Measurements from ENCODE around the gene DPH2.

Gene DPH2

DNA sequence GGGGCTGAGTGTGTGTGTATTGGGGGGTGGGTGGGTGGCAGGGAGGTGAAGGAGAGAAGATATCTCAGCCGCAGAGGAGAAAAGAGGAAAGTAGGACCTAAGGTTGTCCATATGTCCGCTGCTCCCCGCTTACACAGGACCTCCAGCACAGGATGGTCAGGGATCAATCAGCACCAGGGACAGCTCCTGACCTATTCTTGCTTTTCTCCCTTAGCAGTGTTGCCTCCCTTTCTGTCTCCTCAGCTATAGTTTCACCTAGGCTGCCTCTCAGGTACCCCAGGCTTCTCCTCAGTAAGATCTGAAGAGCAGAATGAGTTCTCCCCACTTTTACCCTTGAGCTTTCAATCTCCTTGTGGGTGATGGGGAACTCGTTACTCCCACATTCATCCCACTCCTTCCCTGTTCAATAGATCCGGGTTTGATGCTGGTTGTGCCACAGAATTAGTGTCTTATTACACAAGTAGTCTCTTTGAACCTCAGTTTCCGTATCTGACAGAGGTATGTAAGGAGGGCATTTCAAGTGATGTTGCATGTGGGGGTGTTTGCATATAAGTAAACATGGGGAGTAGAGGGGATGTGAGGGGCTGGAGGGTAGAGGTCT, 1.4 kb upstream of the DPH2 start:
- TF ChIP-seq EZH2 (IDR thresholded peaks at IDR 0.05) (no peak), POLR2AphosphoS5 (IDR thresholded peaks at IDR 0.05; ENCODE audit: borderline replicate concordance, low read depth, low read length) (no peak), FOXP2 (optimal IDR thresholded peaks at IDR 0.05; ENCODE audit: control extremely low read depth, extremely low read length, insufficient read depth) (no peak)
- Histone ChIP-seq H3K4me3 (no peak overlapping the region), H3K9me3 (ENCODE audit: low read depth, low read length) (no peaks in the 10 kb centered on the region), H3K36me3 (ENCODE audit: insufficient read depth, low read length) (peaks cover 6% of the 10 kb centered on the region; the same call in 1 of the 2 replicates), H3K27ac (no peak overlapping the region), H3K9ac (ENCODE audit: insufficient read length) (no peak overlapping the region)
- DNase-seq (ENCODE audit: low read depth, low spot score) = no peak

DNA sequence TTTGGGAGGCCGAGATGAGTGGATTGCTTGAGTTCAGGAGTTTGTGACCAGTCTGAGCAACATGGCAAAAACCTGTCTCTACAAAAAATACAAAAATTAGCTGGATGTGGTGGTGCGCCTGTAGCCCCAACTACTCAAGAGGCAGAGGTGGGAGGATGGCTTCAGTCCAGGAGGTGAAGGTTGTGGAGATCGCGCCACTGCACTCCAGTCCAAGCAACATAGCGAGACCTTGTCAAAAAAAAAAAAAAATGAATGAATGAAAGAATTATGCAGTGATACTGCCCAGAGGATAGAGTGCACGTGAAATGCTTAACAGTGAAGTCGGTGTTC, 429 bp upstream of the DPH2 start:
- Histone ChIP-seq H3K27ac (no peak overlapping the region), H3K36me3 (ENCODE audit: insufficient read depth, low read length) (peaks cover 6% of the 10 kb centered on the region; the same call in 1 of the 2 replicates), H3K4me3 (peak overlapping the region; percentile 91), H3K9ac (ENCODE audit: insufficient read length) (no peak overlapping the region), H3K9me3 (ENCODE audit: low read depth, low read length) (no peaks in the 10 kb centered on the region)
- DNase-seq (ENCODE audit: low read depth, low spot score) = no peak
- TF ChIP-seq POLR2AphosphoS5 (IDR thresholded peaks at IDR 0.05; ENCODE audit: borderline replicate concordance, low read depth, low read length) (no peak), FOXP2 (optimal IDR thresholded peaks at IDR 0.05; ENCODE audit: control extremely low read depth, extremely low read length, insufficient read depth) (no peak), EZH2 (IDR thresholded peaks at IDR 0.05) (no peak)

DNA sequence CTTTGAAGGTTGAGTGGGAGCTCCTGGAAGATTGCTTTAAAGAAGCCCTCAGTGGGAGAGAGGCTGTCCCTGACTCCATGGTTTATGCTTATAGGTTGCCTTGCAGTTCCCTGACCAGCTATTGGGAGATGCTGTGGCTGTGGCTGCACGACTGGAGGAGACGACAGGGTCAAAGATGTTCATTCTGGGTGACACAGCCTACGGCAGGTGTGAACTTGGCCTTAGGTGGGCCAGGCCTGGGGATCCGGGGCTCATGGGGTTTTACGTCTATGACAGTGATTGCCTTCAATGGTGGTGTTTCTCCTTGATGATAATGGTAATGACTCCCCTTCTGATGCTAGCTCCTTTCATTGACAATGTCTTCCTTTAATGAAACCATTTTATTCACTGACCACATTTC, 692 bp downstream of the DPH2 start:
- Histone ChIP-seq H3K27ac (no peak overlapping the region), H3K9ac (ENCODE audit: insufficient read length) (peak overlapping the region; percentile 76), H3K9me3 (ENCODE audit: low read depth, low read length) (no peaks in the 10 kb centered on the region), H3K36me3 (ENCODE audit: insufficient read depth, low read length) (peaks cover 6% of the 10 kb centered on the region; the same call in 1 of the 2 replicates), H3K4me3 (peak overlapping the region; percentile 91)
- DNase-seq (ENCODE audit: low read depth, low spot score) = no peak
- TF ChIP-seq EZH2 (IDR thresholded peaks at IDR 0.05) = no peak
- TF ChIP-seq POLR2AphosphoS5 (IDR thresholded peaks at IDR 0.05; ENCODE audit: borderline replicate concordance, low read depth, low read length) = no peak
- TF ChIP-seq FOXP2 (optimal IDR thresholded peaks at IDR 0.05; ENCODE audit: control extremely low read depth, extremely low read length, insufficient read depth) = no peak

DNA sequence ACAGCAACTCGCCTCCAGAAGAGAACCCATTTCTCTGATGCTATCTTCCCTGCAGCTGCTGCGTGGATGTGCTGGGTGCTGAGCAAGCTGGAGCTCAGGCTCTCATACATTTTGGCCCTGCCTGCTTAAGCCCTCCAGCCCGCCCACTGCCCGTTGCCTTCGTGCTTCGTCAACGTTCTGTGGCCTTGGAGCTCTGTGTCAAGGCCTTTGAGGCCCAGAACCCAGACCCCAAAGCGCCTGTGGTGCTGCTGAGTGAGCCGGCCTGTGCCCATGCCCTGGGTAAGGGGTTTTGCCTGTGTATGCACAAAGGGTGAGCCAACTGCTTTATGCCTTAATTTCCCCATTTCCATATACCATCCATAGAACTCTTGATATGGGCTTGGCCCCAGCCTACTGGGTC, 1.1 kb downstream of the DPH2 start:
- Histone ChIP-seq H3K36me3 (ENCODE audit: insufficient read depth, low read length) (peaks cover 7% of the 10 kb centered on the region; the same call in 1 of the 2 replicates), H3K27ac (no peak overlapping the region), H3K9me3 (ENCODE audit: low read depth, low read length) (no peaks in the 10 kb centered on the region), H3K9ac (ENCODE audit: insufficient read length) (no peak overlapping the region), H3K4me3 (peak overlapping the region; percentile 91)
- DNase-seq (ENCODE audit: low read depth, low spot score) = no peak
- no peak for TF ChIP-seq FOXP2 (optimal IDR thresholded peaks at IDR 0.05; ENCODE audit: control extremely low read depth, extremely low read length, insufficient read depth)
- TF ChIP-seq POLR2AphosphoS5 (IDR thresholded peaks at IDR 0.05; ENCODE audit: borderline replicate concordance, low read depth, low read length) = no peak
- no peak for TF ChIP-seq EZH2 (IDR thresholded peaks at IDR 0.05)

DNA sequence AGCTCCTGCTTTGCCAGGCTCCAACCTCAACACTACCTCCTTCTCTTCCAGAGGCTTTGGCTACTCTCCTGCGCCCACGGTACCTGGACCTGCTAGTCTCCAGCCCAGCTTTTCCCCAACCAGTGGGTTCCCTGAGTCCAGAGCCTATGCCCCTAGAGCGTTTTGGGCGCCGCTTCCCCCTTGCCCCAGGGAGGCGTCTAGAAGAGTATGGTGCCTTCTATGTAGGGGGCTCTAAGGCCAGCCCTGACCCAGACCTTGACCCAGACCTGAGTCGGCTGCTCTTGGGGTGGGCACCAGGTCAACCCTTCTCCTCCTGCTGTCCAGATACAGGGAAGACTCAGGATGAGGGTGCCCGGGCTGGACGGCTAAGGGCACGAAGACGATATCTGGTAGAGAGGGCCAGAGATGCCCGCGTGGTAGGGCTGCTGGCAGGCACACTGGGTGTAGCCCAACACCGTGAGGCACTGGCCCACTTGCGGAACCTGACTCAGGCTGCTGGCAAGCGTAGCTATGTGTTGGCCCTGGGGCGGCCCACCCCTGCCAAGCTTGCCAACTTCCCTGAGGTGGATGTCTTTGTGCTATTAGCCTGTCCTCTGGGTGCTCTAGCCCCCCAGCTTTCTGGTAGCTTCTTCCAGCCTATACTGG, 1.6 kb downstream of the DPH2 start:
- no peak for DNase-seq (ENCODE audit: low read depth, low spot score)
- Histone ChIP-seq H3K9ac (ENCODE audit: insufficient read length) (no peak overlapping the region), H3K9me3 (ENCODE audit: low read depth, low read length) (no peaks in the 10 kb centered on the region), H3K4me3 (no peak overlapping the region), H3K36me3 (ENCODE audit: insufficient read depth, low read length) (peaks cover 13% of the 10 kb centered on the region), H3K27ac (no peak overlapping the region)
- TF ChIP-seq EZH2 (IDR thresholded peaks at IDR 0.05) (no peak), FOXP2 (optimal IDR thresholded peaks at IDR 0.05; ENCODE audit: control extremely low read depth, extremely low read length, insufficient read depth) (no peak)

DNA sequence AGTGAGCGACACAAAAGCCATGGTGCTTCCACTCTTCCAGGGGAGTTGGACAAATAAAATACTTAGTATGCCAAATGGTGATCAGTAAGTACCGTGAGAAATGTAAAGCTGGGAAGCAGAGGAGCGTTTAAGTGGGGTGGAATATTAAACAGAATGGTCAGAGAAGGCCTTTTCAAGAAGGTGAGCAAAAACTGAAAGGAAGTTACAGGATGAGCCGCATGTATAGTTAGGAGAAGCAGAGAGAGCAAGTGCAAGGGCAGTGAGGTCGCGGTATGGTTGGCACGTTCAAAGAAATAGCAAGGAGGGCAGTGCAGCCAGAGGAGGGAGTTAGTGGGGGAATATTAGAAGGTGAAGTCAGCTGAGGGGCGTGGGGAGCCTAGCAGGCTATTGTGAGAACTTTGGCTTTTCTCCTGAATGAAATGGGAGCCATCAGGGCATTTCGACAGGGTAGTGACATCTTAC, 4.2 kb downstream of the DPH2 start:
- no peak for DNase-seq (ENCODE audit: low read depth, low spot score)
- H3K9me3 ChIP-seq (ENCODE audit: low read depth, low read length) = no peaks in the 10 kb centered on the region
- H3K36me3 ChIP-seq (ENCODE audit: insufficient read depth, low read length) = peaks cover 31% of the 10 kb centered on the region
- H3K27ac ChIP-seq = no peak overlapping the region
- H3K9ac ChIP-seq (ENCODE audit: insufficient read length) = peak overlapping the region; percentile 77
- H3K4me3 ChIP-seq = peak overlapping the region; percentile 88
- TF ChIP-seq POLR2AphosphoS5 (IDR thresholded peaks at IDR 0.05; ENCODE audit: borderline replicate concordance, low read depth, low read length) (no peak), FOXP2 (optimal IDR thresholded peaks at IDR 0.05; ENCODE audit: control extremely low read depth, extremely low read length, insufficient read depth) (no peak), EZH2 (IDR thresholded peaks at IDR 0.05) (no peak)

DNA sequence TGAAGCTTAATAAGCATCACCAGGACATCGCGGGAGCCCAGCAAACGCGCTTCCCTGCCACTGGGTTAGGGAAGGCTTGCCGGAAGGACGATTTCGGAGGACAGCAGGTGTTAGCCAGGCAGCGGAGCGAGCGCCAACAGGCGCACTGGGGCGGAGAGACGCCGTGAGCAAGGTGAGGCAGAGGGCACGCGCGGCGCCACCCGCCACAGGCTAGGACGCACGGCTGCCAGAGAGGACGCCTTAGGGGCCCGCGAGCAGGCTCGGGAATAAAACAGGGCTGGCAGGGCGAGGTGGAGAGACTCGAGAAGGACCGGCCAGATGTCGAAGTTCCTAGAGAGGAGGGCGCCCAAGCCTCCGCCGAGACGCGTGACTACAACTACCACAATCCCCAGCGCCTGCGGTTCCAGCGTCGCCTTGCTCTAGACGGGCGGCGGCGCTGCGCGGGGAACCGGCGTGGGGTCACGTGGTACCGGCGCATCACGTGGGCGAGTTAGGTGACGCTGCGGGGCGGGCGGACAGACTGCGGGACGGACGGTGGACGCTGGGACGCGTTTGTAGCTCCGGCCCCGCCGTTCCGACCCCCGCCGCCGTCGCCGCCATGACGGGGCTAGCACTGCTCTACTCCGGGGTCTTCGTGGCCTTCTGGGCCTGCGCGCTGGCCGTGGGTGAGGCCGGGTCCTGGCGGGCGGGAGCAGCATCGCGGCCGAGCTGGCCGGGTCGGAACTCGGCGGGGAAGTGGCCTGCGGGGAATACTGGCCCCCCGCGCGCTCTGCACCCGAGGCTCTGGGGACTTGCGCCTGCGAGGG, 4.8 kb downstream of the DPH2 start, which contains the start of gene ATP6V0B:
Gene ATP6V0B, plus strand, starts transcription at position 518 of the 806 bp plus-strand sequence. Its CDS starts 81 bp downstream, at position 599.
- TF ChIP-seq EZH2 (IDR thresholded peaks at IDR 0.05) (no peak), FOXP2 (optimal IDR thresholded peaks at IDR 0.05; ENCODE audit: control extremely low read depth, extremely low read length, insufficient read depth) (no peak), POLR2AphosphoS5 (IDR thresholded peaks at IDR 0.05; ENCODE audit: borderline replicate concordance, low read depth, low read length) (peak; percentile 78)
- H3K36me3 ChIP-seq (ENCODE audit: insufficient read depth, low read length) = peaks cover 31% of the 10 kb centered on the region
- peak within 1 kb of the TSS; percentile 15; the same call in 1 of the 2 replicates for H3K27ac ChIP-seq
- DNase-seq (ENCODE audit: low read depth, low spot score) = peak; percentile 35
- peak within 1 kb of the TSS; percentile 88 for H3K4me3 ChIP-seq
- H3K9ac ChIP-seq (ENCODE audit: insufficient read length) = peak within 1 kb of the TSS; percentile 90
- H3K9me3 ChIP-seq (ENCODE audit: low read depth, low read length) = no peaks in the 10 kb centered on the region
